Osteoblast (primary cell): ENCODE data around the gene ELAVL1. TPM values are rescaled to one million over a fixed set of nuclear protein-coding genes. Genes with fewer than 3 reads are reported as not detected.
"Not testable (repeated sequence)": the region's sequence is repeated elsewhere in the genome, so short reads cannot be mapped to it uniquely, and the experiment has no call there.

ENCODE experiments used
- DNase-seq: peaks from one replicate; pipeline ENCODE4 v3.0.0; 2011; ENCODE audit warnings: low spot score, mixed read lengths; ENCODE audit not compliant: insufficient read length; ENCODE audit errors: missing footprints
- H2AFZ ChIP-seq: 2 replicates; pipeline ENCODE4 v1.6.0; 2011; ENCODE audit warnings: mild to moderate bottlenecking, low read length
- H3K27ac ChIP-seq: 2 replicates; pipeline ENCODE4 v1.5.1; 2011; ENCODE audit warnings: mild to moderate bottlenecking, low read depth, low read length, moderate library complexity
- H3K27me3 ChIP-seq: 2 replicates; pipeline ENCODE4 v1.6.0; 2012; ENCODE audit warnings: mild to moderate bottlenecking, control low read depth, inconsistent platforms, low read length, moderate library complexity; ENCODE audit not compliant: insufficient read depth
- H3K36me3 ChIP-seq: 2 replicates; pipeline ENCODE4 v1.5.1; 2011; ENCODE audit warnings: mild to moderate bottlenecking, low read length, control low read depth, moderate library complexity; ENCODE audit not compliant: insufficient read depth
- H3K4me1 ChIP-seq: 2 replicates; pipeline ENCODE4 v1.5.1; 2011; ENCODE audit warnings: mild to moderate bottlenecking, low read length, control low read depth, moderate library complexity; ENCODE audit not compliant: insufficient read depth
- H3K4me2 ChIP-seq: 2 replicates; pipeline ENCODE4 v1.6.0; 2011; ENCODE audit warnings: mild to moderate bottlenecking, low read length; ENCODE audit not compliant: insufficient read depth
- H3K4me3 ChIP-seq: fragments of 200-600 bp; sonication (generic); 3 replicates; pipeline ENCODE4 v1.5.1; 2012; ENCODE audit warnings: mild to moderate bottlenecking, low read length, inconsistent platforms; ENCODE audit not compliant: insufficient read depth
- H3K79me2 ChIP-seq: 2 replicates; pipeline ENCODE4 v1.6.0; 2012; ENCODE audit warnings: mild to moderate bottlenecking, low read length, control low read depth, inconsistent platforms; ENCODE audit not compliant: insufficient read depth
- H3K9me3 ChIP-seq: 2 replicates; pipeline ENCODE4 v1.5.1; 2011; ENCODE audit warnings: low read depth, low read length, control low read depth
- H4K20me1 ChIP-seq: 2 replicates; pipeline ENCODE4 v1.6.0; 2012; ENCODE audit warnings: mild to moderate bottlenecking, low read length, control low read depth; ENCODE audit not compliant: insufficient read depth
- CTCF ChIP-seq: IDR thresholded peaks from 2 replicates; pipeline ENCODE4 v1.5.1; 2011; ENCODE audit warnings: mild to moderate bottlenecking, low read depth, low read length, moderate library complexity; ENCODE audit errors: extremely low read depth
- total RNA-seq: library from RNA; depleted of rRNA; stranded (reverse); fragments of >200 nt; gene quantifications from 2 replicates; pipeline ENCODE4 v1.2.3, GENCODE V29; 2012

The ELAVL1 gene
- total RNA-seq, 1 donor = 25.7 TPM

- Histone ChIP-seq H2AFZ (no peak overlapping the region), H3K4me3 (no peak overlapping the region), H3K4me1 (peaks cover 25% of the 10 kb centered on the region), H3K36me3 (peaks cover 43% of the 10 kb centered on the region), H3K79me2 (no peaks in the 10 kb centered on the region), H3K9me3 (no peaks in the 10 kb centered on the region), H3K27ac (no peak overlapping the region), H4K20me1 (no peaks in the 10 kb centered on the region), H3K4me2 (no peak overlapping the region), H3K27me3 (no peaks in the 10 kb centered on the region)
- no peak for TF ChIP-seq CTCF
- DNase-seq = peak; percentile 58
Observed at GRCh38 chr19:7930765-7931164, 74.7 kb downstream of the ELAVL1 start.

- H3K4me1 ChIP-seq = peaks cover 25% of the 10 kb centered on the region
- not testable (repeated sequence) for H3K9me3 ChIP-seq, H2AFZ ChIP-seq, H3K4me3 ChIP-seq, H3K27me3 ChIP-seq, H4K20me1 ChIP-seq, H3K79me2 ChIP-seq, DNase-seq, H3K4me2 ChIP-seq
- peak overlapping the region; percentile 45 for H3K27ac ChIP-seq
- peaks cover 37% of the 10 kb centered on the region for H3K36me3 ChIP-seq
Observed at GRCh38 chr19:7930030-7930429, 75.4 kb downstream of the ELAVL1 start.

- H3K4me2 ChIP-seq = peak overlapping the region; percentile 51
- peak; percentile 98 for DNase-seq
- H3K36me3 ChIP-seq = peaks cover 32% of the 10 kb centered on the region
- TF ChIP-seq CTCF = peak; percentile 49
- no peak overlapping the region for H2AFZ ChIP-seq
- no peaks in the 10 kb centered on the region for H3K27me3 ChIP-seq
- H3K4me1 ChIP-seq = peaks cover 25% of the 10 kb centered on the region
- no peaks in the 10 kb centered on the region for H3K79me2 ChIP-seq
- no peaks in the 10 kb centered on the region for H3K9me3 ChIP-seq
- no peaks in the 10 kb centered on the region for H4K20me1 ChIP-seq
- H3K4me3 ChIP-seq = peak overlapping the region; percentile 40
- peak overlapping the region; percentile 92 for H3K27ac ChIP-seq
Observed at GRCh38 chr19:7928741-7929701, 76.4 kb downstream of the ELAVL1 start.

- Histone ChIP-seq H3K79me2 (peaks cover under 1% of the 10 kb centered on the region), H3K4me2 (peak overlapping the region; percentile 51), H3K36me3 (peaks cover 25% of the 10 kb centered on the region), H3K27me3 (no peaks in the 10 kb centered on the region), H3K9me3 (no peaks in the 10 kb centered on the region), H4K20me1 (no peaks in the 10 kb centered on the region), H3K4me1 (peaks cover 25% of the 10 kb centered on the region), H3K27ac (peak overlapping the region; percentile 92), H3K4me3 (peak overlapping the region; percentile 40), H2AFZ (no peak overlapping the region)
- DNase-seq = peak; percentile 91
- no peak for TF ChIP-seq CTCF
Observed at GRCh38 chr19:7928334-7928706, 77.1 kb downstream of the ELAVL1 start.
